Tongue (tissue), 2 donors: Measurements from ENCODE around the gene CBLL2. TPM values are rescaled to one million over a fixed set of nuclear protein-coding genes. Genes with fewer than 3 reads are reported as not detected.
A peak's percentile ranks its signal among the peaks of the same experiment; 100 is the strongest.
"Not testable (repeated sequence)": the region's sequence is repeated elsewhere in the genome, so short reads cannot be mapped to it uniquely, and the experiment has no call there.

Source experiments
- DNase-seq: peaks from one replicate; pipeline ENCODE4 v3.0.0-alpha.2; 2015
- total RNA-seq: library from RNA; depleted of rRNA; stranded (reverse); fragments of >200 nt; gene quantifications from one replicate; pipeline ENCODE4 v1.2.3, GENCODE V29; 2014

Gene CBLL2, protein sequence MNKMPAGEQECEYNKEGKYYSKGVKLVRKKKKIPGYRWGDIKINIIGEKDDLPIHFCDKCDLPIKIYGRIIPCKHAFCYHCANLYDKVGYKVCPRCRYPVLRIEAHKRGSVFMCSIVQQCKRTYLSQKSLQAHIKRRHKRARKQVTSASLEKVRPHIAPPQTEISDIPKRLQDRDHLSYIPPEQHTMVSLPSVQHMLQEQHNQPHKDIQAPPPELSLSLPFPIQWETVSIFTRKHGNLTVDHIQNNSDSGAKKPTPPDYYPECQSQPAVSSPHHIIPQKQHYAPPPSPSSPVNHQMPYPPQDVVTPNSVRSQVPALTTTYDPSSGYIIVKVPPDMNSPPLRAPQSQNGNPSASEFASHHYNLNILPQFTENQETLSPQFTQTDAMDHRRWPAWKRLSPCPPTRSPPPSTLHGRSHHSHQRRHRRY
- not detected for total RNA-seq

GRCh38 chrX:22272613-22273012 is at the start of gene CBLL2:
Gene CBLL2, plus strand, starts transcription at chrX:22272913. Its CDS starts 79 bp downstream, at chrX:22272992.
- no peak for DNase-seq

- no peak for DNase-seq
These were observed 38.3 kb upstream of the CBLL2 start for GRCh38 chrX:22234380-22234779.

DNA sequence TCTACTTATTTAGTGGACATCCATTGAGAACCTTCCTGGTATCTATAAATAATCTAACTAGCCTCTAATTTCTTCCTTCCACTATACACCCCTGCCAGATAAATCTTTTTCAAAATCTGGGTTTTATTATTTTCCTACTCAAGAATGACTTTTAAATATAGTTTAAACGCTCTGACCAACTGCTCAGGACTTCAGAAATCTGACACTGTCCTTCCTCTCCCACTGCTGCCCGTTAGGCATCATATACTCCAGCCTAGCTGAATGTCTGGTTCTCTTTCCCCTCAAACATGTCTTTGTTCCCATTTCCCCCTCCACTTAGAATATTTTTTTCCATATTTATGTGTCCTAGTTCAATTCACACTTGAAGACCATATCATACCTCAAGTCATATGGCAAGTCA is 35.2 kb upstream of the CBLL2 start:
- DNase-seq, result no peak

GRCh38 chrX:22246620-22247019 is 26.1 kb upstream of the CBLL2 start:
- DNase-seq, result no peak

DNA sequence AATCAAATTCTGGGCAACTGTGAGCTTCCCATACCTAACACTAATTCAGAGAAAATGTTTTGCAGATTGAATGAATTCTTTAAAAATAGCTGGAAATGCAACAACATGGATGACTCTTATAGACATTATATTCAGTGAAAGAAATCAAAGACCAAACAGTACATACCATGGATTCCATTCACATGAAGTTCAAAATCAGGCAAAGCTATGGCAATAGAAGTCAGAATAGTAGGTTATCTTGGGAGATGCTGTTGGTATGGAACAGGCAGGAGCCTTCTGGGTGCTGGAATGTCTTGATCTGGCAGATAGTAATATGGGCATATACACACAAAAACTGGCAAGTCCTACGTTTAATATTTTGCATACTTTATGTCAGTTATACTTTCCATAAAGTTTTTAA is 25.5 kb upstream of the CBLL2 start:
- no peak for DNase-seq

DNA sequence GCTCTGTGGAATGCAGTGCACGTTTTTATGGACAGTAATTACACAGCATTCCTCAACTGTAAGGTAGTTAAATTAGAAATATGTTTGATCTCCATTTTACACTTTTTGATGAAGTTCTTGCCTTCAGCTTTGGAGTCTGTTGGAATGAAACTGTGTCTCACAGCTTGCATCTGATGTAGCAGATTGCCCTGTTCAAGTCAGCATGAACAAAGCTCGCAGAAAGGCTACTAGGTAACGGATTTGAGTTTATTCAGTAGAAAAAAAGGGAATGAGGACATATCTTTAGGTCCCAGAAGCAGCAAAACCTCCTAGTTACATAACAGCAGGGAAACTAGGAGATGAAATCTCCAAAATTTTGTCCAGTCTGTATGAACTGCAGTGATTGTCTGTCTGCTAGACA is 24.3 kb upstream of the CBLL2 start:
- DNase-seq, result no peak

DNA sequence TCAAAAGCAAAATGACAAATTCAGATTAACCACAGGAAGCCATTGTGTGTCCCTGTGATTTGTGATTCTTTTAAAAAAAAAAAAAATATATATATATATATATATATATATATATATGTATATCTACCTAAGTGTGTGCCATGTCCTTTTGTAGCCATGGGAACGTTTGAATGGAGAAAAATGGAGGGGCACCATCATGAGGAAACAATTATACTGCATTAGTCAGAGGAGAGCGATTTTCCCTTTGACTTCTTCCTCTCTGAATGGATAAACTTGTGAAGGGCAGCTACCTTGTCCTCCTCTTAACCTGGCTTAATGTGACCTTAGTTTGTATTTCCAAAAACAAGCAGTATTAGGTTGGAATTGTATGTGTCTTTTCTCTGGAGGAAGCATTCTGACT is 23.3 kb upstream of the CBLL2 start:
- no peak for DNase-seq

GRCh38 chrX:22268706-22269105 is 4.0 kb upstream of the CBLL2 start:
- no peak for DNase-seq

GRCh38 chrX:22273714-22274317 is 1.1 kb downstream of the CBLL2 start:
- DNase-seq, result no peak

DNA sequence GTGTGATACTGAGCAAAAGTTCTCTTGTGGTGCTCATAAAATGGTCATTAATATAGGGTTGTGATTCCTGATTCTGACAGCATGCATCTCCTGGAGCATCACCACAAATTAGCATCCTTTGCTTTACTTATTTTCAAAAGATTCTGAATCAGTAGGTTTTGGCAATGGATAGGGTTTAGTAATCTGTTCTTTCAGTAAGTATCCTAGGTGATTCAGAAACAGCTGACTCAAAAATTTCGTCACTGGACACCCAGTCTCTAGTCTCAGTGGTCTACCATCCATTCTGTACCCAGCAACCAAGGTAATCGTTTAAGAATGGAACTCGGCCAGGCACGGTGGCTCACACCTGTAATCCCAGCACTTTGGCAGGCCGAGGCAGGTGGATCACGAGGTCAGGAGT is 4.1 kb downstream of the CBLL2 start:
- DNase-seq, result no peak

GRCh38 chrX:22278375-22278774 is 5.7 kb downstream of the CBLL2 start:
- peak; percentile 1 for DNase-seq

- DNase-seq, result not testable (repeated sequence)
These were observed 16.5 kb downstream of the CBLL2 start for GRCh38 chrX:22289209-22289608.

- no peak for DNase-seq
These were observed 24.2 kb downstream of the CBLL2 start for GRCh38 chrX:22296871-22297270.

- peak; percentile 44 for DNase-seq
These were observed 27.4 kb downstream of the CBLL2 start for GRCh38 chrX:22300130-22300529.

GRCh38 chrX:22310779-22311178 is 38.1 kb downstream of the CBLL2 start:
- DNase-seq, result no peak

DNA sequence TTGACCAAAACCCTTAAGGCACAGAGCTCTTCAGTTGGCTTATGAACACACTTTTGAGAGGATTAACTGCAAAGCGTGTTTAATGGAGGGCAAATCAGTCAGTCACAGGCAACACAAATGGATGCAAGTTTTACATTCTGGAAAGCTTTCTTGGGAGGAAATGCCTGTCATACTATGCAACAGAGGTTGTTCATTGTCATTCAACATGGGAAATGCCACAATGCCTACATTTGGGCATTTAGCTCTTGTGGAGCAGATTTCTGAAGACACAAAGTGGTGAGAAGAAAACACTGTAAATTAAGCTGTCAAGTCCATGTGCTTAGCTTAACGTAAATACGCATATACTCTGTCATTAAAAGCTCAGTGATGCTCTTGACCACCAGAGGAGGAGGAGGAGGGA is 41.1 kb downstream of the CBLL2 start:
- no peak for DNase-seq

GRCh38 chrX:22314211-22314610 is 41.5 kb downstream of the CBLL2 start:
- no peak for DNase-seq

- no peak for DNase-seq
These were observed 42.0 kb downstream of the CBLL2 start for GRCh38 chrX:22314692-22315091.

DNA sequence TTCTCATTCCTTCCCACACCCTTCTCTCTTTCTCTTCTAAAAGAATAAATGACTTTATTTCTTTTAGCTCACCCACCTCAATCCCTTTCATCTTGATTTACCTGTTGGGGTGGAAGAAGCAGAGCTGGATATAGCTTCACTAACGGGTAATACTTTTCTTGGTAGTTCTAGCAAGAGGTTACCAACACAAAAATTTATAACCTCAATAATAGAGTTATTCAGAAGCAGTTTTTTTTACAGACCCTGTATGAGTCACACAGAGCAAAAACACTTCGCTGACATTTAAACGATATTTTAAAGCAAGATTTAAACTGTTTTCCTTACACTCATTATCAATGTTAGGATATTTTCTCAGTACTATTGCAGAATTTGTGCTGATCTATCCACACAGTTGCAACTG is 42.4 kb downstream of the CBLL2 start:
- no peak for DNase-seq

GRCh38 chrX:22320236-22320873 is 47.6 kb downstream of the CBLL2 start:
- DNase-seq, result no peak

DNA sequence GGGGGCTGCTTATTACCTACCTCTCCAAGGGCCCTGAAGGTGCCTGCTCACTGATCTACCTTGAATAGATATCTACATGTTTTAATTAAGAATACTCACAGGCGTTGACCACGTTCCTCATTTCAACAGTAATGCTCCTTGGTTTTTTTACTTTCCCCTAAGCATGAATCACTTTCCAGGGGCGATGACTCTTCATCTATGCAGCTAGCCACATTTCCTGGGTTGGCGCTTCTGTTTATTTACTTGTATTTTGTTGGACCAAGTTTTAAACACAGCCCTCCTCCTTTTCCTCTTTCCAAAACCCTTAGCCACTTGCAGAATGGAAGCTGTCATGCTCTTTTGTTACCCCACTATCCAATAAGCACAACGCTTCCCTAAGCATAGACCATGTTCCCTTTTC is 50.8 kb downstream of the CBLL2 start:
- DNase-seq, result no peak
